ENCODE results near the gene DIPK2A. TPM values are rescaled to one million over a fixed set of nuclear protein-coding genes. Genes with fewer than 3 reads are reported as not detected.

The DIPK2A gene, protein sequence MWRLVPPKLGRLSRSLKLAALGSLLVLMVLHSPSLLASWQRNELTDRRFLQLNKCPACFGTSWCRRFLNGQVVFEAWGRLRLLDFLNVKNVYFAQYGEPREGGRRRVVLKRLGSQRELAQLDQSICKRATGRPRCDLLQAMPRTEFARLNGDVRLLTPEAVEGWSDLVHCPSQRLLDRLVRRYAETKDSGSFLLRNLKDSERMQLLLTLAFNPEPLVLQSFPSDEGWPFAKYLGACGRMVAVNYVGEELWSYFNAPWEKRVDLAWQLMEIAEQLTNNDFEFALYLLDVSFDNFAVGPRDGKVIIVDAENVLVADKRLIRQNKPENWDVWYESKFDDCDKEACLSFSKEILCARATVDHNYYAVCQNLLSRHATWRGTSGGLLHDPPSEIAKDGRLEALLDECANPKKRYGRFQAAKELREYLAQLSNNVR
- 3.2 to 7.6 TPM (median 6.9 TPM) in 5 replicates for total RNA-seq (2022; extraction: Qiagen RNA extraction; ENCODE audit: low read depth)

DNA sequence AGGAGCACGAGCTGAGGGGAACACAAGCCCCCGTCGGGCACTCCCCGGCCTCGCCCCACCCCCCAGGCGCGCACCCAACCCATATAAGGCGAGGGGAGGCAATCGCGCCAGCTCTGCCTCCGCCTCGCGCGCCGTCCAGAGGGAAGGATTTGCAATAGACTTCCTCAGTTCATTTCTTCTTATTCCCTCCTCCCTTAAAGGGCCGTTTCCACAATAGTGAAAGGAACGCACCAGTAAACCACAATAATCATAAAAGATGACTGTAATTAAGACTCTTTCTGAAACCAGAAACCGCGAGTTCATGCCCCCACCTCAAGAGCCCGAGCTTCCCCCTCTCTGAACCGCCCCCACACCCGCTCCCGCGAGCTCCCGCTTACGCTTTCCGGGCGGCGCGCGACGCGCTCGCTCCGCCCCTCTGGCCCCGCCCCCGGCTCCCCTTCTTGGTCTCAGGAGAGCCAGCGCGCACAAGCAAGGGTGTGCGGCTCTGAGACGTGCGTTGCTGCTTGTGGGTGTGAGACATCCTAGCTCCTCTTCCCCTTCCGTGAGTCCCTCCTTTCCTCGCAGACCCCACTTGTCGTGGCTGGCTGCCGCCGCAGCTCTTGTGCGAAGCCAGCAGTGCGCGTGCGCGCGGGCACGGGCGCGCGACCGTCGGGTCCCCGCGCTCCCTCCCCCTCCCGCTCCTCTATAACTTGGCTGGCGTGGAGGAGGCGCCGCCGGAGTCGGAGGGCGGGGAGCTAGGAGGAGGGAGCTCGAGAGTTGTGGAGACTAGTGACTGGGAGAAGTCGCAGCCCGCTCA lies at the start of gene DIPK2A:
Gene DIPK2A (plus strand): TSS at position 465 of the 796 bp plus-strand sequence. CDS start 510 bp downstream, outside the sequence.

Other genes starting within 250 kb of the DIPK2A start
- gene SLC9A9, start 123.4 kb upstream of the DIPK2A start, total RNA-seq (2022; extraction: Qiagen RNA extraction; ENCODE audit: low read depth), result 0.38 to 0.42 TPM in 2 of 5 replicates, not detected in the others